Measurements from ENCODE around the gene TRAPPC2L.

TRAPPC2L gene

GRCh38 chr16:88871349-88871702 is 14.4 kb downstream of the TRAPPC2L start:
- no peak overlapping the region for H3K4me3 ChIP-seq (ENCODE audit: low read depth, low read length)
- TF ChIP-seq, protein P1, sequence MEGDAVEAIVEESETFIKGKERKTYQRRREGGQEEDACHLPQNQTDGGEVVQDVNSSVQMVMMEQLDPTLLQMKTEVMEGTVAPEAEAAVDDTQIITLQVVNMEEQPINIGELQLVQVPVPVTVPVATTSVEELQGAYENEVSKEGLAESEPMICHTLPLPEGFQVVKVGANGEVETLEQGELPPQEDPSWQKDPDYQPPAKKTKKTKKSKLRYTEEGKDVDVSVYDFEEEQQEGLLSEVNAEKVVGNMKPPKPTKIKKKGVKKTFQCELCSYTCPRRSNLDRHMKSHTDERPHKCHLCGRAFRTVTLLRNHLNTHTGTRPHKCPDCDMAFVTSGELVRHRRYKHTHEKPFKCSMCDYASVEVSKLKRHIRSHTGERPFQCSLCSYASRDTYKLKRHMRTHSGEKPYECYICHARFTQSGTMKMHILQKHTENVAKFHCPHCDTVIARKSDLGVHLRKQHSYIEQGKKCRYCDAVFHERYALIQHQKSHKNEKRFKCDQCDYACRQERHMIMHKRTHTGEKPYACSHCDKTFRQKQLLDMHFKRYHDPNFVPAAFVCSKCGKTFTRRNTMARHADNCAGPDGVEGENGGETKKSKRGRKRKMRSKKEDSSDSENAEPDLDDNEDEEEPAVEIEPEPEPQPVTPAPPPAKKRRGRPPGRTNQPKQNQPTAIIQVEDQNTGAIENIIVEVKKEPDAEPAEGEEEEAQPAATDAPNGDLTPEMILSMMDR (IDR thresholded peaks at IDR 0.05; ENCODE audit: insufficient read depth, low read depth, low read length, missing control alignments) = no peak
- DNase-seq (ENCODE audit: low read depth) = no peak

GRCh38 chr16:88871730-88872416 is 14.9 kb downstream of the TRAPPC2L start:
- TF ChIP-seq, protein P1 (IDR thresholded peaks at IDR 0.05; ENCODE audit: insufficient read depth, low read depth, low read length, missing control alignments) = no peak
- DNase-seq (ENCODE audit: low read depth) = no peak
- H3K4me3 ChIP-seq (ENCODE audit: low read depth, low read length) = no peak overlapping the region

- TF ChIP-seq, protein P1 (IDR thresholded peaks at IDR 0.05; ENCODE audit: insufficient read depth, low read depth, low read length, missing control alignments) = no peak
- no peak overlapping the region for H3K4me3 ChIP-seq (ENCODE audit: low read depth, low read length)
- DNase-seq (ENCODE audit: low read depth) = no peak
Observed at GRCh38 chr16:88872650-88873331, 15.9 kb downstream of the TRAPPC2L start.

GRCh38 chr16:88874938-88875599 is 18.1 kb downstream of the TRAPPC2L start:
- TF ChIP-seq, protein P1 (IDR thresholded peaks at IDR 0.05; ENCODE audit: insufficient read depth, low read depth, low read length, missing control alignments) = no peak
- H3K4me3 ChIP-seq (ENCODE audit: low read depth, low read length) = no peak overlapping the region
- DNase-seq (ENCODE audit: low read depth) = no peak

GRCh38 chr16:88875703-88876234 is 18.8 kb downstream of the TRAPPC2L start:
- no peak for DNase-seq (ENCODE audit: low read depth)
- TF ChIP-seq, protein P1 (IDR thresholded peaks at IDR 0.05; ENCODE audit: insufficient read depth, low read depth, low read length, missing control alignments) = no peak
- H3K4me3 ChIP-seq (ENCODE audit: low read depth, low read length) = no peak overlapping the region

DNA sequence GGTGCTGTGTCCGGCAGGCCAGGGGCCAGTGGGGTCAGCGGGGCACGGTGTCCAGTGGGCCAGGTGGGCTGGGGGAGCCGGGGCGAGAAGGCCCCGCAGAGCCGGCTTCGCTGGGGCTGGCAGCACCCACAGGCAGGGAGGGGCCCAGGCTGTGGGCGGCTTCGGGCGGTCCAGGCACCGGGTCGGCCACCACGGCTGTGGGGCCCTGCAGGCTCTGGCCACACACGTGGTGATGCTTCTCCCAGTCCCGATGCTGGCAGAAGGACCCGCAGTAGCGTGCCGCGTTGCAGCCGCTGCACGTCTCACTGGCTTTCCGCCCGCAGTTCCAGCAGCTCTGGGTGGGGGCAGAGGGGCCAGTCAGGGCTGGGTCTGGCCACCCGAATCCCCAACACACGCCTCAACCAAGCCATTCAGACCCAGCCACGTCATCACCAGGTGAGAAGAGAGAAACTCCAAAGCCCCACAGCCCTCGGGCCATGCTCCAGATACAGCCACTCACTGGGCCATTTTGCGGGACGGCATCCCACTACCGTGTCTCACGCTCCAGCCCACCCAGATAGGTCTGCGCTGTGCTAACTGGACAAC is 20.1 kb downstream of the TRAPPC2L start:
- no peak overlapping the region for H3K4me3 ChIP-seq (ENCODE audit: low read depth, low read length)
- DNase-seq (ENCODE audit: low read depth) = no peak
- TF ChIP-seq, protein P1 (IDR thresholded peaks at IDR 0.05; ENCODE audit: insufficient read depth, low read depth, low read length, missing control alignments) = no peak

Measured in GM12865 (cell line).